ENCODE data around the gene HACD2.
A peak's percentile ranks its signal among the peaks of the same experiment; 100 is the strongest.
"Not testable (repeated sequence)": the region's sequence is repeated elsewhere in the genome, so short reads cannot be mapped to it uniquely, and the experiment has no call there.

The HACD2 gene

DNA sequence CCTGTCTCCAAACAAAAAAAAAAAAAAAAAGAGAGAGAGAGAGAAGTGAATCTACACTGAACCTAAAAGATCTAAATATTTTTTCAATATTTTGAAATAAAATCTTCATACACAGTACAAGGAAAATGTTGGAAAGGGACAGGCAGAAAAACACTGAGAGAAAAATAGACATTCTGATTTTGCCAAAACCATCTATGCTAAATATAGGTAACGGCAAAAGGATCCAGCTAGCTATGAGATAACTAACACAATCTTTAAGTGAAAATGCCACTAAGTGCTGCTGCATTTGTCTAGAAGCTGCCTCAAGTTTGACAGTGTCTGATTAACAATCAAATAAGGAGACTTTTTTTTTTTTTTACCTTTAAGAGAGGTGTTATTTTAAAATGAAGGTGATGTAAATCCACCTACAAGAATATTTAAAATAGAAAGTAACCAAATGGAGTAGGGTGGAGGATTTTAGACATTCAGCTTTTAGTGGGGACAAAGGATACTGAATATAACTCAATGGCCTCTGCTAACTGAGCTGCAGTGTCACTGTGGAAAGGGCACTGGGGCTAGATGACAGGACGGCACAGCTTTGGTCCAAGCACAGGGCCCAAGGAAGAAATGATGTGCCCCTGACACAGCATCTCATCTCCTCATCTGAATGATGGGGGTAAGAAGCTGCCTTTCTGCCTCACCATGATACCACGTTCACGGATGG lies 62.4 kb downstream of the HACD2 start:
- no peak for DNase-seq

DNA sequence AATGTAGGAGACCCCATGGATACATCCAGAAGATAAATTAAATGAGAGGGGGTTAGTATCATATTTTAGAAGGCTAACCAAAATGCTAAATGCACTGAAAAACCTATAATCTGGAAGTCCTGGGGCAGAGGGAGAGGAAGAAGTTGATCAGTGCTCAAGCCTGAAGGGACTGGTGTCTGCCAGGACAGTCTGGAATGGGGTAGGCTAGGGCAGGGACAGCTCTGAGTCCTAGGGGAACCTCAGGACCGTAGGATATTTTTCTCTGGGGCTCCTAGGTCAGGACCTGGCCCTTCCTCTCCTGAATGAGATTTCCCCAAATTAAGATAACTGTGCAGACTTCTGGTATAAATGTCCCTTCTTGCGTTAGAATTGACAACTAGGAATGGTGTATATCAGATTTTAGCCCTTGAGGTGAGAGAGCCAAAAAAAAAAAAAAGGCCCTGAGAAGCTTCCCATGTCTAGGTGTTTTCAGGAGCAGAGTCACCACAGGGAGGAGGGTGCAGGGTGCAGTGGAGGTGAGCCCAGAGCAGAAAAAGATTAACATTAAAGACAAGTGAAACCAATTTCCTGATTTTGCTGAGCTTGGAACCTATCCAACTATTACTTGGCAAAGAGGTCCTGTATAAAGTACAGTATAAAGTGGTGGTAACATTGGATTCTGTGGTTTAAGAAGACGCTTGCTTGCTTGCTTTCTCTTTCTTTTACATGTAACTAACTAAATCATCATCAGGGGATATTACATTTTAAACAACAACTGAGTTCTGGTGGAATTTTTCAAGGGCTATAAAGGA lies 63.5 kb downstream of the HACD2 start:
- no peak for DNase-seq

DNA sequence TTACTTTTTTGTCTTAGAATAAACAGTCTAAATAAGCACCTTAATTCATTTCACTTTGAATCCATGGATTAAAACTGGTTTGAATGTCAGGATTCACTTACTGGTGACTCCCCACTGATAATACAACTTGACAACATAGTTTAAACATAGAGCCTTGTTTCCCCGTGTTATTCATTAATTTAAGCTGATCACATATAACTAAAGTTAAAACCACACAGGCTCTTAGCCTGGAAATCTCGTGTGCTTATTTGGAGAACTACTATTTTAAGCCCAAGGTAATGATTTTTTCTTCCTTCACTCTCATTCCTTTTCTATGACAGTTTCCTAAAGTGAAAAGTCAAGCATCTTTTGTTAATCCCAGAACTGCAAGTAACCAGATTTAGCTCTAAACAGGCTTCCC lies 64.2 kb downstream of the HACD2 start:
- no peak for DNase-seq

DNA sequence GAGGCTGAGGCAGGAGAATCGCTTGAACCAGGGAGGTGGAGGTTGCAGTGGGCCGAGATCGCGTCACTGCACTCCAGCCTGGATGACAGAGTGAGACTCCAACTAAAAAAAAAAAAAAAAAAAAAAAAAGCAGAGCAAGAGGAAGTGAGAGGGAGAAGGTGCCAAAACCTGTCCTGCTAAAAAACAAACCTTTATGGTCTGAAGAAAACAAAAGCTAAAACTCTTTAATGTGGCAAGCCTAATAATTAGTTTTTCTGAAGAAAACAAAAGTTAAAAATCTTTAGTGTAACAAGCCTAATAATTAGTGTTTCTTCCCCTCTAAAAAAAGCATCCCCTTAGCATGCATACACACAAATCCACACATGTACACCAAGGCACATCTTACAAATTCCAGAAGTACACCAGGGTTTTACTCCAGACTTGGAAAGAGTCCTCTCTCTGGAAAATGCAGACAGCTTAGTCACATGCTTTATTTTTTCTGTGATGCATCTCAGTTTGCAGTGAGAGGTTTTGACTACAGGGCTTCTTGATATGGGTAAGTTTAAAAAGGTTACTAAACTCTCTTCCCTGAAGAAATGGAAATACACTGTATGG lies 65.9 kb downstream of the HACD2 start:
- no peak for DNase-seq

DNA sequence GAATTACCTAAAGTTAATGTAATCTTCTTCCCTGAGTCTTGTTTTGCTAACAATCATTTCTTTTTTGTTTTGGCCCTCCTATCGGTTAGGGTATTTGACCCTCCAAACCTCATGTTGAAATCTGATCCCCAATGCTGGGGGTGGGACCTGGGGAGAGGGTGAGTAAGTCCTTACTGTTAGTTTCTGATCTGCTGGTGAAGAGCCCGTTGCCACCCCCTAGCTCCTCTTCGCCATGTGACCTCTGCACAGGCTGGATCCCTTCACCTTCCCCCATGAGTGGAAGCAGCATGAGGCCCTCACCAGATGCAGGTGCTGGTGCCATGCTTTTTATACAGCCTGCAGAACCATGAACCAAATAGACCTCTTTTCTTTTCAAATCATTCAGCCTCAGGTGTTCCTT lies 73.1 kb downstream of the HACD2 start:
- no peak for DNase-seq

DNA sequence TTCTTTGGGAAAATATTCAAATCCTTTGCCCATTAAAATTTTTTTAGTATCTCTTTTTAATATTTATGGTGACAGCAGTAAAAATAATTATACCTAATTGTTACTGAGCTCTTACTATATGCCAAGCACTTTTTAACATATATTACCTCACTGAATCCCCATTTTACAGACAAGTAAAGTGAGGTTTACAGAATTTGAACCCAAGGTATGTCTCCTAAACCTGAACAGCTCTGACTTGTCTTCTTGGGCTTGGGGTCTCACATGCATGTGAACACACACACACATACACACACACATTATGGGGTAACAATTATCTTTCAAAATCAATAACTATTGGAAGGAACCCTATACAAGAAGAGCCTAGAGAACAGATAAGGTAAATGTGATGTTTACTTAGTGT lies 73.8 kb downstream of the HACD2 start:
- no peak for DNase-seq

DNA sequence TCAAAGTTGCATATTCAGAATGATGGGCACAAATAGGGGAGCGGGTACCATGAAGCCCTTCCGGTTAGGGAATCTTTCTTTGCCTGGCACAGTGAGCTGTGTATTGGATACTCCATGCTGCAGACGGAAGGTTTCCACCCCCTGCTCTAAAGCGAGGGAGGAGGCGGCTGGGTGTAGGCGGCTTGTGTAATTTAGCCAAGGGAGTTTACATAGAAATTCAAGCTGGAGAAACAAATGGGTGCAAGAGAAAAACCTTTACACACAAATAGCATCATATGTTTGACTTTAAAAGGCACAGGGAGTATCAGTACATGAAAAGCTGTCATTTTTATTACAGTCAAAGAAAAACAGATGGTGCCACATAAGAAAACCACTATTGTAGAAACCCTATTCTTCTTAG lies 76.7 kb downstream of the HACD2 start:
- DNase-seq, result no peak

DNA sequence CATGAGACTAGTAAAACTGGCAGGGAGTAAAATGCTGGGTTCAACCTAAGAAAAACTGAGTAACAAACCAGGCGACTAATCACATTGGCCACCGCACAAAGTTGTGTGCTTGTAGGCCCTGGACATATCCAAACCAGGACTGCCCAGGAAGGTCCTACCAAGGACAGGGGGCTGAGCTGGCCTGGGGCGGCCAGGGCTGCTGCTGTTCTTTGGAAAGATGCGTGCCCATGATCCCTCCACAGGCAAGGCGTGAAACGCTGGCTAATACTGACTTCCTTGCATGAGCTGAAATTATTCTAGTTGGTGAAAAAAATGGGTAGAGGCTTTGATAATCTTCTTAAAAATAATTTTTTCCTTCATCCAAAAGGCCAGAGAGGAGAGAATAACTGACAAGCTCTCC lies 79.0 kb downstream of the HACD2 start:
- no peak for DNase-seq

DNA sequence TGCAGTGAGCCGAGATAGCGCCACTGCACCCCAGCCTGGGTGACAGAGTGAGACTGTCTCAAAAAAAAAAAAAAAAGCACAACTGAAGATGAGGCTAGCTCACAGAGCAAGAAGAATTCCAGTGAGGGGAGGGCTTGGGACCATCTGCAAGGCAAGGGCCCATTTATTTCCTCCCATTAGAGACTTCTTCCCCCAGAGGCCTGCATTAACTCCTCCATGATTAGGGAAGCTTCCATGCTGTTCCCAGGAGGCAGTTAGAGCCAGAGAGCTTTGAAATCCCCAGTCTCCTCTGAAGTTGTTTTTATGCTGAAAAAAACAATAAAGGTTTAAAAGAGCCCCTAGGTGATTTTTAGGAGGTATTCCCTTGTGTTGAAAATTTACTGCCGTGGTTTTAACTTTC lies 81.7 kb downstream of the HACD2 start:
- DNase-seq, result no peak

DNA sequence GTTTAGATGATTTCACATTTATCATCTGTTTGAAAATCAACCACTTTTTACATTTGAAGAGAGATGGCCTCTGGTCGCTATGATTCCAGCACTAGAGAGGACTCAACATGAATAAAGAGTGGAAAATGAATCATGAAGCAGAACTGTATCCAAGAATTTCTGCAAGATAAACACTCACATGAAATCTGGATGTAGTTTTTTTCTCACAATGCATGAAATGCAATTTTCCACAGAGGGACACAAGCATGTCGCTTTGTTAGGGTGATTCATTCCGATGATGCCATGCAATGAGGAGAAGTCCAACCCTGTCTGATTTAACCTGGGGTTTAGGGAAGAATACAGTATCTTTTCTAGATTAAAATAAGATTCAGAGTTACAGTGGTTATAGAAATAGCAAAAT lies 85.5 kb downstream of the HACD2 start:
- DNase-seq, result no peak

DNA sequence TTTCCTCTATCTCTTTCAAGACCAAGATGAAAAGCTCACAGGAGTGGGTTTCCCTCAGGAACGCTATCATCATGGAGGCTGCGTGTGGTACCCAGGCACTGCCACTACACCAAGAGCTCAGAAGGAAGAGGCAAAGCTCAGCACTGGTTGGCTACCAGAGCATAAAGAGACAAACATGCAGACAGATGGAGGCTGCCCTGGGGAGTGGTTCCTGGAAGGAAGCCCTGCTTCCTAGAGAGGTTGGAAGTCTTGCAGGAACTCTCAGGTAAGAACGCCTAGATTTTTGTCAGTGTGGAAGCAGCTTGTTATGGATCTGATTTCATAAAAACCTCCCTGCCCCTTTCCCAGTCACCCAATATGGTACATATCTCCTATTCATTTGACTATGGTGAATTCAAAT lies 86.1 kb downstream of the HACD2 start:
- no peak for DNase-seq

DNA sequence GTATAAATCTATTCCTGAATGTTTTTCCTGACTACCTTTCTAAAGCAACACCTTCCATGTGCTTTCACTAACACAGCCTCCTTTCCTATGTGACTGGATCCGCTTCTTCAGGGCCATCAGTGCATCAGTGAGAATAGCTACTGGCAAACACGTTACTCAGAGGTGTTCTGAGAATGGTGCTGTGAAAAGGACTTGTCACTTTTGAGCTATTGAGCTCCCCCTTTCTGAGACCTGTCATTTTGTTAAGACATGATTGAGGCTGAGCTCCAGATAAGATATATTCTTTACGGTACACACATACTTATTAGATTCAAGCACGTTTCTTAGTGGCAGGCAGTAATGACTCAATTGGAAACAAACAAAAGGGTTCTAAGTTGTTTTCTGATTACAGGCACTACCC lies 90.9 kb downstream of the HACD2 start:
- no peak for DNase-seq

DNA sequence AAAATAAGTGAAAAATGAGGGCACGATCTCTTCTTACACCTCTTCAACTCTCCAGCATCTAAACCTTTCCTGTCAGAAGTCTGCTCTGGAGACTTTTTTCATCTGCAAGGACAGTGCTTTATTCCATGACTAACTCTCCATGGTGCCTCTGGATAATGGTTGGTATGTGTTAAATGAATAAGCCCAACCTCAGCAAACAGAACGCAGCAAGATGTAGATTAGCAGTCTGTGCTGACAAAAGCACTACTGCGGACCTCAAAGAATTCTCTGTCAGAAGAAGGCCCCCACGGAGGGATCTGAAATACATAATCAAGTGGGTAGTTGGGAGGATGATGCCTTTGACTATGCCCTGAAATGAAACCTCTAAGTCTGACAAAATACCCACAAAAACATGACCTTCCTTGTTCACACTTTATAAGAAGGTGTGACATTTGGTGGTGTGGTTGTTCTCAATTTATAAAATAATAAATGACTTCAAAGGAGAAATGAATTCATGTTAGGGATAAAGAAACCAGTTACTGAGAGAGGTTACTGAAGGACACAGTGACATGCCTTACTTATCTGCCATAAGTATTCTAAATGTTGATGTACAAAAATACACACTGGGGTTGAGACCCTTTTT lies 92.8 kb downstream of the HACD2 start:
- DNase-seq, result no peak

DNA sequence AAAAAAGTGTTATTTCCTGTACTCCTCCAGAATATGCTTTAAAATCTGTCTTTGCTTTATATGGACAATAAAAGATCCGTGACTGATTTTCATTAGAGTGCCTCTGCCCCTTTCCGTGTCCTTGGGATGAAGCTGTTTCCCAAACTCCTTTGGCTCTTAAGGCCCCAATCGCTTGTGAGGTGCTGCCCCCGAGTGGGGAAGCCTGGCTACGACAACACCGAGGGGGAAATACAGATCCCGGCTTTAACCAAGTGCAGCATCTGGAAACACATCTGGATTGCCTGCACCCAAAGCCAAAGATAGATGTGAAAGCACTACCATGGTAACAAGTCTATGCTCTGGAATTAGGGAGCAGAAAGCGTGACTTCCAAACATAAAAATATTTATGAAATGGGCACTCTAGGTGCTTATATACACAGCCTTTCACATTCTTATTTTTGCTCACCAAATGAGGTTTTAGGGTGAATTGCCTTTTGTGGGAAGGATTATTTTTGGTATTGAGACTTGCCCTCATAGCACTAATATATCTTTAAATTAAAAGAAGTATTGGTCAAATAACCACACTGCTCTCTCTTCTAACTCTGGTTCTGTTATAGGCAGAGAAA lies 95.4 kb downstream of the HACD2 start:
- DNase-seq, result peak; percentile 86

DNA sequence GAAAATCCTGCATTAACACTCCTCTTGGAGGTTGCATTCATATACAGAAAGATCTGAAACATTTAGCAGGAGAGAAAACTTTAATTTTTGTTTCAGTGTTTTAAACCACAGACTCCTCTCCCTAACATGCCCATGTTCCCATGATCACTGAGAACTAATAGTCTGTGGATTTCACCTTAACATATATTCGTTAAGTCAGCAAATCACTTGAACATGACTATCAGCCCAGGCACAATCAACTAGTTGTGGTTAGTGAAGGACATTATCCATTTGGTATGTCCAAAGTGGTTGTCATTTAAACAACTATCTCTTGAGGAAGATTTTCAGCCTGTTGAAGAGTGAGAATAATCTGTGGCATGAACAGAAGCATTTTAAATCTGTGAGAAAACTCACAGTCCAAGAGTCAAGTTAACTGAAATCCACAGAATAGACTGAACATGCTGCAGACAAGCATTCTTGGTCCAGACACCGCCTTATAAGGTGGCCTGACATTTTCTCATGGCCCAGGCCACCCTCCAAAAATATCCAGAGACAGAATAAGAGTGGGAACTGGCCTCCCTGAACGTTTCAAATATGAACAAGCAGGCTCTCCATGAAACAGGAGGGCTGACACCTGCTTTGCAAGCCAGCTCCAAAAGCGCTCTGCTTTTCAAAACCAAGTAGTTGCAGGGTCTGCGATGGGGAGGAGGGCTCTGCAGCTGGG lies 96.1 kb downstream of the HACD2 start:
- DNase-seq, result no peak

DNA sequence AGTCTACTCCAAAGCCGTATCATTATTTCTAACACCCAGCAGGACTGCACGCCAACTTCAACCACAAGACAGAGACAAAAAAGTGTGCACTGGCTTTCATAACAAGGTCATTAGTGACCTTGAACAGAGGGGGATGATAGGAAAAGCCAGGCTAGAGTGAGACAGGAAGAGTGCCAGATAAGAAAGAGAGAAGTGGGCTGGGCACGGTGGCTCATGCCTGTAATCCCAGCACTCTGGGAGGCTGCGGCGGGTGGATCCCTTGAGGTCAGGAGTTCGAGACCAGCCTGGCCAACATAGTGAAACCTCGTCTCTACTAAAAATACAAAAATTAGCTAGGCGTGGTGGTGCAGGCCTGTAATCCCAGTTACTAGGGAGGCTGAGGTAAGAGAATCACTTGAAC lies 97.8 kb downstream of the HACD2 start:
- DNase-seq, result not testable (repeated sequence)

DNA sequence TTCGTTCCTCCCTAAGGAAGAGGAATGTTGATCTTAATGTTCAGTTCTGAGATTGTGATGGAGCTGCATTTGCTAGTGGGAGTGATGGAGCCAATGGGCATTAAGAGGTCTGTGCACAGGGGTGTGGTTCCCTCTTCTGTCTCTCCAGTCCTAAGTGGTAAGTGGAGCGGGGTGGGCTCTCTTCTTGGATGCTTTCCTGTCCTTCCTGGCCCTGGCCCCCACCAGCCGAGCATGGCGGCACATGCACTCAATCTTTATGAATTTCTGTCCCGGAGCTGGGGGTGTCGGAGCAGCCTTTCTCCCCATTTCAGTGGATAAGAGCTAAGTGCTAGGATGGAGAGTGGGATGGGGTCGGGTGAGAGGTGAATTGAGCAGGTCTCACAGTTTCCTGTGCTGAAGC lies 98.4 kb downstream of the HACD2 start:
- no peak for DNase-seq

DNA sequence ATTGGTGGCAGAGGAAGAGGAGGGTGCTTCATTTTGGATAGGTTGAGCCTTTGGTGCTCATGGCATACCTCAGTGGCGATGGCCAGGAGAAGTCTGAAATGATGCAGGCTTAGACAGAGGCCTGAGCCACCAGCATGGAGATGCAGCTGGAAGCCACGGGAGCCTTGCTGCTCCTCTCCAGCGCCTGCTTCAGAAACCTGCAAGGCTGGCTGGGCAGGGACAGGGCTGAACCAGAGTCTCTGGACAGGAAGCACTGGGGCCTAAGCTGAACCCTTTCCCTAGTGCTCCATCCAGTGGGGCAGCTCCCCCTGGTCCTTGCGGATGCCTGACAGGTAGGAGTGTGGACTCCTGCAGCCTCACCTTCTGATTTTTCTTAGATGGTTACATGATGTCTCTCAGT lies 99.3 kb downstream of the HACD2 start:
- DNase-seq, result no peak

DNA sequence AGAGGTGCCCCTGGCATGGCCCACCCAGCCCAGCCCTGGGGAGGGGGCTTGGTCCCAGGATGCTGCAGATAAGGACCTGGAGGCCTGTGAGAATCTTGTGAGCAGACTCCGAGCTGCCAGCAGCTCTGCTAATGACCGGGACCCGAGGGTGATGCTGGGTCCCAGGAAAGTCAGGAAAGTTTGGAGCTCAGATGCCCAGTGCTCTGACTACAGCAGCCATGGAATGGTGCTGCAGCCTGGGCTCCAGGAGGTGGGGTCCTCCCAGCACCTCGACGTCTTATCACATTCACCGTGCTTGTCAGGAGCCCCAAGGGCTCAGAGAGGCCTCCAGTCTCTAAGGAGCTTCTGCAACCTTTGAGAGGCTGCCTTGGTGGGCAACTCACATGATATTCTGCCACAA lies 101.7 kb downstream of the HACD2 start:
- DNase-seq, result no peak

DNA sequence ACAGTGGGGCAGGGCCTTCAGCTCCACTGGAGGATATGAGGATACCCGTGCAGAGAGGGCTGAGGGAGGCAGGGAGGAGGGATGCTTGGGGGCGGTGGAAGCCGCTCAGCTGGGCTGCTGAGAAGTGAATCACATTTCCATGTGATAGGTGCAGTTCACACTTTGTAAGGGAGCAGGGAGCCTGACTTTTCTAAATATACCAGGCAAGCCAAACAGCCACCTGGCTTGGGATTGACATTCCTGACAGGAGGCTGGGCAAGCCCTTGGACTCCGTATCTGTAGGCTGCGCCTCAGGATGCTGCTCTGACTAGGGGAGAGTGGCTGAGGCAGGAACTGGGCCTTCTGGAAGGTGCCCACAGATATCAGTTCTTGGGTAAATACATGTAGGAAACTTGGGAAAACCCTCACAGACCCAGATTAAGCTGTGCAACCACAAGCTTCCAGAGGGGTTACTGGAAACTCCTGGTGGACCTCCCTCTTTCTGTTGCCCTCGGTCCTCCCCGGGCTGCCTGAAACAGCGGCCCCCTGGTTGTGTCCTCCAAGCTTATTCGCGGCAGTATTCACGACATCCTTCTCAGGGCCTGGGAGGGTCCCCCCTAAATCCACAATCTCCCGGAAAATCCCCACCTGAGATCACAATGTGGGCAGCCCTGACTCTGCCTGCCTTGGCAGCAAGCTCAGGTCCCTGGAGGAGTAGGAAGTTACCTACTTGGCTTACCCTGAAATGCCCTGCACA lies 103.0 kb downstream of the HACD2 start:
- no peak for DNase-seq

DNA sequence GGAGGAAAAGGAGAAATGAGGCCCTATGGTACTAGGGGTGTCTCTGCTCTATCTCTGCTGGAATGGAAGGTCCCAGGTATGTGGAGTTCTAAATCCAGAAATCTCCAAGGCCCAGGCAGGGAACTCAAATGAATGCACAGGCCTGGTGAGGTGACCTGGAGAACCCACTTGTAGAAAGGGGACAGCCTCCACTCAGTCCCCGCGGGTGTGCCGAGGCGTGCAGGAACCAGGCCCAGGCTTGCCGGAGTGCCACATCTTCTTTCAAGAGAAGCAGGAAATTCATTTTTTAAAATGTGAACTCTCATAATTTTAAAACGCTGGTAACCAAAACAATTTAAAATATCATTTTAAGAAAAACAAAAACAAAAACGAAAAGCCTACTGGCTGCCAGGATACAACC lies 103.8 kb downstream of the HACD2 start:
- no peak for DNase-seq

DNA sequence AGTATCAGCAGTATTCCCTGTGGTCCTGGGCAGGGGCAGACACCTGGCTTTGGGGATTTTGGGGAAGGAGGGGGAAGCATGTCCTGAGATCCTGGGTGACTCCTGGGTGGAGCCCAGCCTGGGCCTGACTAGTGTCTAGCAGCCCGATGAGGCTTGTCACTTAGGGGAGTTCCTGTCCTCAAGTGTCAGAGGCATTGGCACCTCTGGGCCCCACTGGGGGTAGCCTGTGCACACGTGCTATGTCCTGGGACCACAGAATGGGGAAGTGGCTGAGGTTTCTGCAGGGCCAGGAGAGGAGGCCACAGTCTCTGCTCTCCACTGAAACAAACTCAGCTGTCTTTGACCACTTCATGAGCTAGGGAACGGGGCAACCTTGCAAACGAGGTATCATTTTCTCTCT lies 104.4 kb downstream of the HACD2 start:
- DNase-seq, result no peak

All from left hindlimb (tissue), 1 donor.